Brain pericyte (primary cell): ENCODE data around the gene KAZN.
"Not testable (repeated sequence)": the region's sequence is repeated elsewhere in the genome, so short reads cannot be mapped to it uniquely, and the experiment has no call there.

Source experiments
- DNase-seq: peaks from one replicate; pipeline ENCODE4 v3.0.0-alpha.2; 2012; ENCODE audit warnings: low read depth, low spot score

The KAZN gene

GRCh38 chr1:14598498-14599182, at the start of gene KAZN:
TSS of gene KAZN (plus strand) at chr1:14598685.
- DNase-seq: no peak

- DNase-seq: no peak
Observed at GRCh38 chr1:14549897-14550620, 48.4 kb upstream of the KAZN start.

- no peak for DNase-seq
Observed at GRCh38 chr1:14551386-14551785, 47.1 kb upstream of the KAZN start.

- no peak for DNase-seq
Observed at GRCh38 chr1:14552246-14552965, 46.1 kb upstream of the KAZN start.

GRCh38 chr1:14553711-14554110, 44.8 kb upstream of the KAZN start:
- no peak for DNase-seq

GRCh38 chr1:14555091-14555490, 43.4 kb upstream of the KAZN start:
- DNase-seq: no peak

- DNase-seq: no peak
Observed at GRCh38 chr1:14561014-14561693, 37.3 kb upstream of the KAZN start.

- no peak for DNase-seq
Observed at GRCh38 chr1:14565090-14565489, 33.4 kb upstream of the KAZN start.

GRCh38 chr1:14567056-14567455, 31.4 kb upstream of the KAZN start:
- DNase-seq: no peak

GRCh38 chr1:14567903-14568302, 30.6 kb upstream of the KAZN start:
- no peak for DNase-seq

- DNase-seq: no peak
Observed at GRCh38 chr1:14568716-14569355, 29.6 kb upstream of the KAZN start.

GRCh38 chr1:14570514-14570913, 28.0 kb upstream of the KAZN start:
- DNase-seq: no peak

- no peak for DNase-seq
Observed at GRCh38 chr1:14571810-14572767, 26.4 kb upstream of the KAZN start.

GRCh38 chr1:14572861-14573260, 25.6 kb upstream of the KAZN start:
- DNase-seq: no peak

- DNase-seq: no peak
Observed at GRCh38 chr1:14576155-14576554, 22.3 kb upstream of the KAZN start.

GRCh38 chr1:14577261-14577660, 21.2 kb upstream of the KAZN start:
- DNase-seq: no peak

- DNase-seq: no peak
Observed at GRCh38 chr1:14578156-14578555, 20.3 kb upstream of the KAZN start.

GRCh38 chr1:14580295-14580694, 18.2 kb upstream of the KAZN start:
- DNase-seq: not testable (repeated sequence)

- no peak for DNase-seq
Observed at GRCh38 chr1:14580986-14581385, 17.5 kb upstream of the KAZN start.

GRCh38 chr1:14583788-14584187, 14.7 kb upstream of the KAZN start:
- no peak for DNase-seq
